Astrocyte of the cerebellum (primary cell): ENCODE measurements around the gene CACNA2D3.

ENCODE experiments used
- DNase-seq: peaks from one replicate; pipeline ENCODE4 v3.0.0-alpha.2; 2011; ENCODE audit warnings: low read depth
- H3K4me3 ChIP-seq: 2 replicates; pipeline ENCODE4 v1.5.1; 2011; ENCODE audit warnings: mild to moderate bottlenecking, low read depth, low read length, moderate library complexity
- CTCF ChIP-seq: IDR thresholded peaks from 2 replicates; pipeline ENCODE4 v1.5.1; 2012; ENCODE audit warnings: low read length, low read depth, moderate library complexity, mild to moderate bottlenecking; ENCODE audit errors: missing control alignments
- in situ Hi-C: cut with HindIII; loops from 2 replicates; pipeline ENCODE4 v1.10.0; 2017; ENCODE audit warnings: low sequenced_read_pairs

The CACNA2D3 gene

DNA sequence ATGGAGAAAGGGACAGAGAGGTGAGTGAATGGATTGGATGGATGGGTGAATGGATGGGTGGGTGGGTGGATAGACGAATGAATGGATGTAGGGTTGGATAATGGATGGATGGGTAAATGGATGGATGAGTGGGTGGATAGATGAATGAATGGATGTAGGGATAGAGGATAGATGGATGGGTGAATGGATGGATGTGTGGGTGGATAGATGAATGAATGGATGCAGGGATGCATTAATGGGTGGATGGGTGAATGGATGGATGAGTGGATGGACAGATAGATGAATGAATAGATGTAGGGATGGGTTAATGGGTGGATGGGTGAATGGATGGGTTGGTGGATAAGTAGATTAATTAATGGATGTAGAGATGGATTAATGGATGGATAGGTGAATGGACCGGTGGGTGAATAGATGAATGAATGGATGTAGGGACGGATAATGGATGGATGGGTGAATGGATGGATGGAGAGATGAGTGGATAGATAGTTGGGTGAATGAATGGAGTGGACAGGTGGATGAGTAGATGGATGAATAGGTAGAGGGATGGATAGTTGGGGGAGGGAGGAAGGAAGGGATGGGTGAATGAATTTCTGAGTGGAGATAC, 28.6 kb downstream of the CACNA2D3 start:
- DNase-seq = no peak
- in situ Hi-C loops = no loop called here
- TF ChIP-seq CTCF = no peak
- H3K4me3 ChIP-seq = no peak overlapping the region

DNA sequence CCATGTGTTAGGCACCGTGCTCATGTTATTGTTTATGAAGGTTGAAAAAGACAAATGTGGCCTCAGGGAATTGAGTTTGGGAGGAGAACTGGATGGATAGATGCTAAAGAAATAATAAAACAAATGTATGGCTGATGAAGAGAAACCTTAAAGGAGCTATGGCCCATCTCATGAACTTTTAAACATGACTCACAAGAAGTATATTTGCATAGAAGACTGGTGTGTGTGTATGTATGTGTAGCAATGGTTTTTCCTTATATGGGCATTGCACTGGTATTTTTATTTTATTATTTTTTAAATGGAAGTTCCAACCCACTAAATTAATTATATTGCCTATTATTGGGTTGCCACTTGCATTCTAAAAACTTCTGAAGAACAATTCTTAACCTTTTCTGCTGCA, 31.1 kb downstream of the CACNA2D3 start:
- H3K4me3 ChIP-seq = no peak overlapping the region
- in situ Hi-C loops = no loop called here
- no peak for TF ChIP-seq CTCF
- no peak for DNase-seq

DNA sequence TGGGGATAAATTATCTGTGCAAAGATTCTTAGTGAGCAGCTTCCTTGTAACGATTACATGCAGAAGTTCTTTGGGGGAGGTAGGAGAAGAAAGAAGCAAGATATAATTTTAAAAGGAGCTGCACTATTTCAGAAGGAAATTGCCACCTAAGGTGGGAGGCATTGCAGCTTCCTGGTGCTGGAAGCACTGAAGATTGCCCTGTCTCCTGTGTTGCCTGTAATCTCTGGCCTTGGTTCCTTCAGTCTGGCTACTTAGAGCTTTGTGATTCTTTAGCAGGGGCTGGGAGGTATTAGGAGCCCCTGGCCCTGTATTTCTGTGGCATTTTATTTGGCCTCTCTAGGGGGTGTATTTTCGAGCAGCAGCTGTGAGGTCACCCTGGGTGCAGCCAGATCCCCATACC, 35.5 kb downstream of the CACNA2D3 start:
- H3K4me3 ChIP-seq = no peak overlapping the region
- in situ Hi-C loops = no loop called here
- TF ChIP-seq CTCF = no peak
- DNase-seq = no peak

GRCh38 chr3:54159917-54160316, 37.6 kb downstream of the CACNA2D3 start:
- no peak for DNase-seq
- no peak overlapping the region for H3K4me3 ChIP-seq
- in situ Hi-C loops = no loop called here
- TF ChIP-seq CTCF = no peak

DNA sequence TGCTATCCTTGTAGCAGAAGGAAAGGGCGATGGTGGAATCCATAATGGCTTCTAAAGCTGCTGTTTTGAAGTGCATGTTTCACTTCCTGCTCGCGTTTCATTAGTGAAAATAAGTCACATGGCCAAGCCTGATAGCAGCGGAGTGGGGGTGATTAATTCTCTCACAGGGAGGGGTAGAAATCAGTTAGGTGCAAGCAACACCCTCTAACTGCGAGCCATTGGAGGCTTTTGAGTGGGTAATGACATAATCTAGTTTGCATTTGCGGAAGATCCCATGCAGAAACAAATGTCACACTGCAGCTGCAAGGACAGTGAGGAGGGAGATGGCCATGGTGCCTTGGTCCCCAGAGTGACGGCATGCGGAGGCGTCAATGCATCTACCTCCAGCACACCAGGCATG, 41.1 kb downstream of the CACNA2D3 start:
- H3K4me3 ChIP-seq = no peak overlapping the region
- in situ Hi-C loops = no loop called here
- DNase-seq = no peak
- TF ChIP-seq CTCF = no peak

GRCh38 chr3:54164192-54164975, 42.0 kb downstream of the CACNA2D3 start:
- H3K4me3 ChIP-seq = no peak overlapping the region
- in situ Hi-C loops = no loop called here
- TF ChIP-seq CTCF = no peak
- DNase-seq = no peak
